ENCODE data around the gene CACNG5.

Gene CACNG5, protein sequence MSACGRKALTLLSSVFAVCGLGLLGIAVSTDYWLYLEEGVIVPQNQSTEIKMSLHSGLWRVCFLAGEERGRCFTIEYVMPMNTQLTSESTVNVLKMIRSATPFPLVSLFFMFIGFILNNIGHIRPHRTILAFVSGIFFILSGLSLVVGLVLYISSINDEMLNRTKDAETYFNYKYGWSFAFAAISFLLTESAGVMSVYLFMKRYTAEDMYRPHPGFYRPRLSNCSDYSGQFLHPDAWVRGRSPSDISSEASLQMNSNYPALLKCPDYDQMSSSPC

GRCh38 chr17:66834919-66835454 is at the start of gene CACNG5:
Gene CACNG5, plus strand, starts transcription at chr17:66835117. Its CDS starts 42,216 bp downstream, at chr17:66877333.
- DNase-seq (ENCODE audit: low spot score): no peak

- no peak for DNase-seq (ENCODE audit: low spot score)
Measured at GRCh38 chr17:66786107-66786506, 48.8 kb upstream of the CACNG5 start.

DNA sequence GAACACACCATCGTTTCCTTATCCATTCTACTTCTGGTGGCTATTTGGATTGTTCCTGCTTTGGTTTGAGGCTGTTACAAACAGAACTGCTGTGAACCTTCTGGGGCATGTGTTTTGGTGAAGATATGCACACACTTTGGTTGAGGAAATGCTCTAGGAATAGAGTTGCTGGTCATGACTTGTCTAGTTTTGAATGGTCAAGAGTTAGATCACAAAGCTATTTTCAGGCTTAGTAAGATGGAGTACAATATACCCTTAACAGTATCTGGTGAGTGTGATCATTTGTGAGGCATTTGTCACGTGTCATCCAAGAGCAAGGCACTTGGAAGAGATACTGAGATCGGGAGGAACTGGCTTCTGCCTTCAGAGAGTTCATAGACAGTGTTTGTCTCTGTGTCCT is 47.0 kb upstream of the CACNG5 start:
- DNase-seq (ENCODE audit: low spot score): no peak

DNA sequence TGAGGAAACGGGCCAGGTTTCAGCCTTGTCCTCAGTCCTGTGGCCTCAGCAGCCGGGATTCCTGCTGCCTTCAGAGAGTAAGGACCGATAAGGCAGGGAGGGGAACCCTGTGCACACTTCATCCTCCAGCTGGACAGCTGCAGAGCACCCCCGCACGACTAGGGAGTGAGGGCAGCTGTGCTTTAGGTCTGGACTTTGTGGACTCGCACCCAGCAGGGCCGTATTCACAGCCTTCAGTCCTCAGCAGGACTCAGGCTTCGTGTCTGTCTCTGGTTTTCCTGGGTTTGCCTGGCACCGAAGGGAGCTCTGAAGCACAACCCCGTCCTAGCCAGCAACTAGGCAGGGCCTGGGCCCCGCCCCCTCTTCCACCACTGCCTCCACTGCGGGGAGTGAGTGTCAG is 45.8 kb upstream of the CACNG5 start:
- no peak for DNase-seq (ENCODE audit: low spot score)

DNA sequence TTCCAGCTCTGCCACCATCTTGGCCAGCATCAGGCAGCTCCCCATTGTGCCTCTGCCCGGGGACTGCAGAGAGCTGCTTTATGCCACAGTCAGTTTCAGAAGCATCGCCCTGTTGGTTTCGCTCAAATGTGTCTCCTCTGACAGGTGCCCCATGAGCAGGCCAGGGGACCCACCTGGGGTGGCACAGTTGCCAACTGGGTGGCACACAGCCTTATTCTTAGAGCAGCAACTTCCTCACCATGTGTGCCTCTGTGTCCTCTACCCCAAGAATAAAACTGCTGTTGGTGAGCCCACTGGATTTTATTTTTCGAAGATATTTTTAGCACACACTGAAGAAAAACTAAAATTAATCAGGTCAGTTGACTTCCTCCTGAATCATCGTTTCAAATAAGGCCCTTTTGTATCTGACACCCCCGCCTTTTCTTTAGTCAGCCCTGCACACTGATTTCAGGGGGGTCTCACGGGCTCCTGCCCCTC is 44.9 kb upstream of the CACNG5 start:
- no peak for DNase-seq (ENCODE audit: low spot score)

DNA sequence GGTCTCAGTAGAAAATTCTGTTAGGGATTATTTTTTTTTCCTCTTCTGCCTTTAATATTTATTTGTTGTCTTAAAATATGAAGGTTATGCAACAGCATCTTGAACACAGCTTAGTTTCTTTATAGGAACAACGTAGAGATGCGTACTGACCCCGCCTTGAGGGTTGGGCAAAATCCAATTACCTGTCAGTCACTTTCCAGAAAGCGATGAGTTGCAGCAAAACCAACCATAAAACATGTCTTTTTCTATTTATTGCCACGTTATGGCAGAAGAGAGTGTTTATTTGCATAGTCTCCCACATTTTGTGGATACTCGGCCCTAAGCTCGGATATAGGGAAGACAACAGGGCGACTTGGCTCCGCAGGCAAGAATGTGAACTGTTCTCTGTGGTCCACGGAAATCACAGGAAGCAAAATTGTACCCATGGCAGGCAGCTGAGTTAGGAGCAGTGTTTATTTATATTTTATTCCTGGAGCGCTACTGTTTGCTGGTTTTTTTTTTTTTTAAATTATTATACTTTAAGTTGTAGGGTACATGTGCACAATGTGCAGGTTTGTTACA is 44.3 kb upstream of the CACNG5 start:
- DNase-seq (ENCODE audit: low spot score): no peak

GRCh38 chr17:66791347-66791746 is 43.6 kb upstream of the CACNG5 start:
- no peak for DNase-seq (ENCODE audit: low spot score)

- no peak for DNase-seq (ENCODE audit: low spot score)
Measured at GRCh38 chr17:66793814-66794213, 41.1 kb upstream of the CACNG5 start.

- DNase-seq (ENCODE audit: low spot score): no peak
Measured at GRCh38 chr17:66795486-66795885, 39.4 kb upstream of the CACNG5 start.

DNA sequence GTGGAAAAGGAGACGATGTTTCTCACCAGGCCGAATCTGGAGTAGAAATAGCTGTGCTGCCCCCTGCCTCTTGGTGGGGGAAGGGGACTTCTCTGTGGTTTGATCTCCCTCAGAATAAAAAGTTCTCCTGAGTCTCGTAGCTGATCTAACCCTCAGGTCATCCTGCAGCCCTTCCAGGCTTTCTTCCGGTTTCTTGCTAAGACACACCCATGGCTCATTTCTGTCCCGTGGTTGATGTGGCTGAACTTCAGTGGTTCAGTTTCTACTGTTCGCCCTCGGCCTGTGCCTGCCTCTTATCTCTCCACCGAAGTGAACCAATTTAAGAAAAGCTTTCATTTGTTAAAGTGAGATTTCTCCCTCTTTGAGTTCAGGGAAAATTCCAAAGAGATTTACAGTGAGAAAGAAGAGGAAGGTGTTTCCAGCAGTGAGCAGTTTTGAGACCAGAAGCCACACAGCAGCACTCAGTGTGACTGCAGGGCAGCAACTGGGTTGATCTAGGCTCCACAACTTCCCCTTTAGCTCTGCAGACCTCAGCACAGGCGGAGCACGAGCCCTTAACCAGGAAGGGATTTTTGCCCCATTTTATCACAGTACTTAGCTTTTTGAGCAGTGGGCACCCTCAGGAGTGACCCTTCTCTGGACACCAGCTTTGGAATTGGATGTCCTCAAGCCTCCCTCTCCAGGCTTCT is 34.9 kb upstream of the CACNG5 start:
- no peak for DNase-seq (ENCODE audit: low spot score)

GRCh38 chr17:66803474-66803951 is 31.4 kb upstream of the CACNG5 start:
- DNase-seq (ENCODE audit: low spot score): no peak

- DNase-seq (ENCODE audit: low spot score): no peak
Measured at GRCh38 chr17:66805567-66805966, 29.4 kb upstream of the CACNG5 start.

DNA sequence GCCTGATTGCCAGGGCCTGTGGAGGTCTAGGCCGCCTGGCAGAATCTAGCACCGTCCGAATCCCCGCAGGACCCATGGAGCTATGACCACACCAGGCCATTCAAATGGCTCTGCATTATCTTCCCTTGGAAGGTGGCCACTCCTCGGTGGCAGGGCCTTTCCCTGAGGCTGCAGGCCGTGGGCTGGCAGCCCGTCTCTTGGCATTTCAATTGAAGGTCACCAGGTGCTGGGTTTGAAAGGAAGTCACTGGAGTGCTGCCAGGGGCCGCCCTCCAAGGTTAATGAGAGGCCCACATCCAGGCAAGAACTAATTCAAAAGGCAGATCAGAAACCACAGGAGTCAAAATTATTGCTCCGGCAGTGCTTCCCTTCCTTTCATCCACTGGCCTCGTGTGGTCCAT is 27.7 kb upstream of the CACNG5 start:
- DNase-seq (ENCODE audit: low spot score): no peak

GRCh38 chr17:66809408-66809807 is 25.5 kb upstream of the CACNG5 start:
- DNase-seq (ENCODE audit: low spot score): no peak

- DNase-seq (ENCODE audit: low spot score): no peak
Measured at GRCh38 chr17:66810951-66811682, 23.8 kb upstream of the CACNG5 start.

DNA sequence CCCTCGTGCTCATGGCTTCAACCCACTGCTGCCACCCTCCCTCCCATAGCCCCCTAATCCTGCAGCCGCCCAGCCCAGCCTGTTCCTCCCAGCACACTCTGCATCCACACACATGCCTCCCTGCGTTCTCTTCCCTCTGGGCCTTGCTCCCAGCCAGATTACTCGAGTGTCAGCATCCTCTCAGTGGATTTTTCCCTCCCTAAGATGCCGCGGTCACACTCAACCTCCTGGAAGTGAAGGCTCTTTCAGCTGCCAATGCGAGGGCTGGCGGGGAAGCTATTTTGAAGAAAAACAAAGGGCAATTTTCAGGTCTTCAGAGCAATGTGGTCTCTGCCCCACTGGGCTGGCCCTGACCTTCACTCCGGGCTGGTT is 23.2 kb upstream of the CACNG5 start:
- no peak for DNase-seq (ENCODE audit: low spot score)

DNA sequence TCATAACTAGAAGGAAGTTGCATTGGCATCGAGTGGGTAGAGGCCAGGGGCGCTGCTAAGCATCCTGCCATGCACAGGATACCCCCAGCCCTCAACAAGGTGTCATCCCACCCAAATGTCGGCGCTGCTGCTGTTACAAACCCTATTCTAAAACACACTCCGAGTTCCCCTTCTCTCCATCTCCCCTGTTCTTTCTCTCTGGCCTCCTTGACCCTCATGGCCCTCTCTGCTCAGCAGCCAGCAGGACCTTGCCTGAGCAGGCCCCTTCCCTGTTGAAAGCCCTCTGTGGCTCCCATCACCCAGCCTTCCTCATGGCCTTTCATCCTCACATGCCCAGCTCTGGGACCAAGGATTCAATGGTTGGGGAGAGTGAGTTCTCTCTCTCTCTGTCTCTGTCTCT is 22.3 kb upstream of the CACNG5 start:
- no peak for DNase-seq (ENCODE audit: low spot score)

- no peak for DNase-seq (ENCODE audit: low spot score)
Measured at GRCh38 chr17:66813296-66813695, 21.6 kb upstream of the CACNG5 start.

- DNase-seq (ENCODE audit: low spot score): no peak
Measured at GRCh38 chr17:66814026-66814425, 20.9 kb upstream of the CACNG5 start.

GRCh38 chr17:66814570-66814969 is 20.3 kb upstream of the CACNG5 start:
- DNase-seq (ENCODE audit: low spot score): no peak

DNA sequence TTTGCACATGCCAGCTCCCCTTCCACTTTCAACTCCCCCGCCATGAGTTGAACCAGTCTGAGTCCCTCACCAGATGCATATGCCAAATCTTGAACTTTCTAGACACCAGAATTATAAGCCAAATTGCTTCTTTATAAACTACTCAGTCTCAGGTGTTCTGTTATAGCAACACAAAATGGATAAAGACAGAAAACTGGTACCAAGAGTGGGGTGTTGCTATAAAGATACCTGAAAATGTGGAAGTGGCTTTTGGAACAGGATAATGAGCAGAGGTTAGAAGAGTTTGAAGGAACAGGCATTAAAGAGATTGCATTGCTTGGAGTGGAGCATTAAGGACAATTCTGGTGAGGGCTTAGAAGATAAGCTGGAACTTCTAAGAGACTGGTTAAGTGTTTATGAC is 17.2 kb upstream of the CACNG5 start:
- DNase-seq (ENCODE audit: low spot score): no peak

DNA sequence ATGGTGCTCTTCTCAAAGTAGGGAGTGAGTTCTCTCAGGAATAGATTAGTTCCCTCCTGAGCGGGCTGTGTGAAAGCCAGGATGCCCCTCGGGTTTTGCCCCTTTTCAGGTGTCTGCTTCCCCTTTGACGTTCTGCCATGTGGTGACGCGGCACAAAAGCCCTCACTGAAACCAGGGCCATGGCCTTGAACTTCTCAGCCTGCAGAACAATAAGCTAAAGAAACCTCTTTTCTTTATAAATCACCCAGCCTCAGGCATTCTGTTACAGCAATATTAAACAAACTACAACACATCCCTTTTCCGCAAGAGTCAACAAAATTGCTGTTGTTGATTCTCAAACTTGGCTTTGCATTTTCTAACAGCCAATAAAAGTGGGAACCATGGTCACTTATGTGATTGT is 15.5 kb upstream of the CACNG5 start:
- DNase-seq (ENCODE audit: low spot score): no peak

Measured in kidney capillary endothelial cell (primary cell).